ENCODE results near the gene ZMYM2. TPM values are rescaled to one million over a fixed set of nuclear protein-coding genes. Genes with fewer than 3 reads are reported as not detected.

ZMYM2 gene
- polyA plus RNA-seq, 3 donors: 90.7 to 113 (median 110) TPM

DNA sequence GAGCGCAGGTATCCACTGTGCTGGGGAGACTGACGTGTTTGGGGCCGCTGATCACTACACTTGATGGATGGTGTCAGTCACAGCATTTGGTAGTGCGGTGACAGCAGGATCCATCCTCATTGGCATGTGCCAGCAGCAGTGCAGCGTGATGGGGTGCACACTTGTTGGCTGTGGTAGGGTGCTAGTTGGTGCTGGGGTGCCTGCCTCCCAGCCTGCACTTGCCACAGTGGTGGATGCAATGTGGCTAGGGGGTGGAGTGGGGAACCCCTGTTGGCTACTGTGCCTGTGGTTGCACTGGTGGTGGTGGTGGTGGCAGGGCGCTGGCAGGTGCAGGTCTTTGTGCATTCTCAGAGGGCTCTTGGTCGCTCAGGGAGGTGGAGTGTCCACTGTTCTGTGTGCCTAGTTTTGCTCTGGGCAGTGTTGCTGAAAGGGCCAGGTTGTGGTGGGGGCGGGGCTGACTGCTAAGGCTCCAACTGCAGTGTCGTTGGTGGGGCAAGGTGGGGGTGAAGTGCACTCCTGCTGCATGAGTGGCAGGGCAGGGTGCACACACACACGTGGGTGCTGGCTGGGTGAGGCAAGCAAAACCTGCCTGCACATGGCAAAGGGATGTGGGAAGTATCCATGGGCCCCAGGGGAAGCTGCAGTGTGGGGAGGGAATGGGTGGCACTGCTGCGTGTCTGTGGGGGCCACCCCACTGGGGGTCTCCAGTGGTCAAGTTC is 84.8 kb downstream of the ZMYM2 start:
- no peak for DNase-seq

DNA sequence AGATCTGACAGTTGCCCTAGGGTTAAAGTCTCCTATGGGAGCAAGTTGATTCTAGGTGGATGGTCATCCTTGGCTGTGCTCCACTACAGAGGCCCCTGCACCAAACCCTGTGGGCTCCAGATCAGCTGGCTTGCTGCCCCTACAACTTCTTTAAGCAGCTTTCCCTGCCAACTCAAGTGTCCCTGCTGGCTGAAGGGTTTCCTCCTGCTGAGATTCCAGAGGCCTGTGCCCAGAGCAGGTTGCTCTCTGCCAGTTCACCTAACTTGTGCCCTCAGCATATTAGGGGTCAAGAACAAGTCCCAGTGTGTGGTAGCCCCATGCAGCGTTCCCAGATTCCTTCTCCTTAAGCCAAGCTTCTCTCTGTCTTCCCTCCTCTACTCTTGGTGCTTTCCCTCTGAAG is 85.6 kb downstream of the ZMYM2 start:
- DNase-seq: no peak

DNA sequence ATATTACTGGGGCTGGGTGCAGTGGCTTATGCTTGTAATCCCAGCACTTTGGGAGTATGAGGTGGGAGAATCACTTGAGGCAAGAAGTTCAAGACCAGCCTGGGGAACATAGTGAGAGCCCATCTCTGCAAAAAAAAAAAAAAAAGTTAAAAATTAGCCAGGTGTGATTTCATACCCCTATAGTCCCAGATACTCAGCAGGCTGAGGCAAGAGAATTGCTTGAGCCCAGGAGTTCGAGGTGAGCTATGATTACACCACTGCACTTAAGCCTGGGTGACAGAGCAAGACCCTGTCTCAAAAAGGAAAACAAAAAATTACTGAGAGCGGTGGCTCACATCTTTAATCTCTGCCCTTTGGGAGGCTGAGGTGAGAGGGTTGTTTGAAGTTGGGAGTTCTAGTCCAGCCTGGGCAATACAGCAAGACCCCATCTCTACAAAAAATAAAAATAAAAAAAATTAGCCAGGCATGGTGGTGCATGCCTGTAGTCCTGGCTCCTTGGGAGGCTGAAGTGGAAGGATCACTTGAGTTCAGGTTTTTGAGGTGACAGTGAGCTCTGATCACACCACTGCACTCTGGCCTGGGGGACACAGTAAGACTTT is 87.5 kb downstream of the ZMYM2 start:
- DNase-seq: no peak

DNA sequence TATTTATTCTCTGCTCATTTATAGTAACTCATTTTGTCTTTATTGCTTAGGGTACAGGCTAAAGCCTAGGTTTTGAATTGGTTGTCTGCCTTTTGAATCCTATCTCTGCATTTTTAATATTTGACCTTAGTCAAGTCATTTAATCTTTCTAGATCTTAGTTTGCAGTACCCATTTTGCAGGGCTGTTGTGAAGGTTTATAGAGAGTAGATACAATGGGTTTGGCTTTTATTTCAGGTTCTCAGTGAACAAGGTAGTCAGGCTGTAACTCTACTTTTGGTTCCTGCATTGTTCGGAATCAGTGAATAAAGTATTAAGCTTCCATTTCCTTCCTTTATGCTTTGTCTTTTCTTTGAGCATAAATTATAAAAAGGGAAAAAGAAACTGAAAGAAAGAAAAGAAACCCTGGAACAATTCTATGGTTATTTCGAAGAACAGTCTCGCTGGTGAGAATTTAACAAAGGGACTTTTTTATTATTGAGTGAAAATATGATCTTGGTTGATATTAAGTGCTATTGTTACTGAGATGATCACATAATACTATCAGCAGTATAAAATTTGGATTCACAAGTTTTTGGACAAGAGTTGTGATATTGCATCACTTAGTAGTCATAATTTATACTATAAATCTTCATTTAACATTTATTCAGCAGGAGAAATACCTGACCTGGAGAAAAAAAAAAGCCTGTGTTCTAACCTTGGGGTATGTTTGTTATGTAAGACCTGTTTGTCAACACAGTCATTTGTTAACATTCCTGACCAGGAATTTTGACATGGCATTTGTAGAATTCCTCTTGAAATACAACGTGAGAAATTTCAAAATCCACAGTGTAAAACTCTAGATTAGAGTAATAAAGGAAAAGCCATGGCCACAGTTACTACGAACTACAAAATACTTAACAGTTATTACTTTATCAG is 91.3 kb downstream of the ZMYM2 start:
- no peak for DNase-seq

DNA sequence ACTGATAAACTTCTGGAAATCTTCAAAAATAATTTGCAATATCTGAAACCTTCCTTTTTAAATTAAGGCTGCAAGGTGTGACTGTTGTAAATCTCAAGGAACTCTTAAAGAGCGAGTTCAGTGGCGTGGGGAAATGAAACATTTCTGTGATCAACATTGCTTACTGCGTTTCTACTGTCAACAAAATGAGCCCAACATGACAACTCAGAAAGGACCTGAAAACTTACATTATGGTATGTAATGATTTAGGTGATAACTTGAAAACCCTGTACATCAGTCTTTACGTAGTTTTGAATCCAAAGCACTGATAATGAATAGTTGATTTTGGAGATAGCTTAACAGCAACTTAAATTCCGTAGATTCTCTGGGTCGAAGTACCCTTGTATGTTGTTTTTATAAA is 92.8 kb downstream of the ZMYM2 start:
- no peak for DNase-seq

DNA sequence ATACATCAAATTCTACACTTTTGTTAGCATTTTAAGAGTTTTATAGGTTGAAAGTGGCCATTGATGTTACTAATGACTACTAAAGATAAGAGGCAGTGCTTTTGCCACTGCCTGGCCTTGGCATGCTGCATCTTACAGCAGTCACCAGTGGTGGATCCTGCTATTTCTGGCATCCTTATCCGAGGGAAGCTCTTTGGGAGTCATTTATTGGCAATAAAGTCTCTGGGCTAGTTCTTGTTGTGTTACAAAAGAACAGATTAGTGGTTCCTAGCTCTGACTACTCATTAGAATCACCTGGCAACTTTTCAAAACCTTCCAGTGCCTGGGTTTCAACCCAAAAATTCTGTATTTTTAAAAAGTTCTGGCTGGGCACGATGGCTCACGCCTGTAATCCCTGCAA is 94.5 kb downstream of the ZMYM2 start:
- DNase-seq: no peak

DNA sequence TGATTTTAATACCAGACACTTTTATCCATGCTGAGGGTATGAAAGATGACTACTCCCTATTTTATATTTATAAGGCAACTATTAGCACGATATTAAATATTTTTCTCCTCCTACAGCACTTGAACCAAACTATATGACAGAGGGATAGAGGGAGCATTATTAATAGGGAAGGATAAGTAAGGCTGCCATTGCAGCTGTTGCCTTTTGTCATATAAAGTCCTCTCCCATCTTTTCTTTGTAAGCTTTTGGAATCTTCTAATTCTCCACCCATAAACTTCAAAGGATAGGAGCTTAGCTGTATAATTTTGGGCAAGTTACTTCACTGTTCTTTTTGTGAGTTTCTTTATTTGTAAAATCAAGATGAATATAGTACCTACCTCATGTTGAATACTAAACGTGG is 95.4 kb downstream of the ZMYM2 start:
- DNase-seq: no peak

DNA sequence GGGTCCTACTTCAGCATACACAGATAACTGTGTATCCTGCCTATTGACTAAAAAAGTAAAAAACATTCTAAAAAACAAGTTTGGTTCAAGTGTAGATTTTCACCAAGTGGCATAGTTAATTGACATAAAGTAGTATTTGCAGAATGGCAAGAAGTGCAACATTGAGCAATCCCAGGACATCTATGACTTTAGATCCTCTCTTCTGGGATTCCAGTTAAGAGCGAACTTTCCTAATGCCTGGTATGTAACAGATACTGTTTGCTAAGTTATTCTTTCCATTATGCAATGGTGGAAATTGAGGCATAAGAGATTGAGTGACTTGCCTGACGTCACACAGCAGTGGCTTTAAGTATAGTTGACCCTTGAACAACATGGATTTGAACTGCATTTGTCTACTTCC is 96.1 kb downstream of the ZMYM2 start:
- DNase-seq: no peak

DNA sequence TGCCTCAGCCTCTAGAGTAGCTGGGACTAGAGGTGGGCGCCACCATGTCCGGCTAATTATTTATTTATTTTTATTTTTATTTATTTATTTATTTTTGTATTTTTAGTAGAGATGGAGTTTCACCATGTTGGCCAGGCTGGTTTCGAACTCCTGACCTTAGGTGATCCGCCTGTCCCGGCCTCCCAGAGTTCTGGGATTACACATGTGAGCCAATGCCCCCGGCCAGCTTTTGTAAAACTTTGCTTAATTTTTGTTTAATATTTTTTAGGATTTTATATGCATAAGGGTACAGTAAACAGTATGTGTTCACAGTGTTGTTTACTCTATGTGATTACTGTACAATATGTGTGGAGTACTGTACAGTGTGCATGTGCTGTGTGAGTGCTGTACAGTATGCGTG is 98.7 kb downstream of the ZMYM2 start:
- DNase-seq: no peak

DNA sequence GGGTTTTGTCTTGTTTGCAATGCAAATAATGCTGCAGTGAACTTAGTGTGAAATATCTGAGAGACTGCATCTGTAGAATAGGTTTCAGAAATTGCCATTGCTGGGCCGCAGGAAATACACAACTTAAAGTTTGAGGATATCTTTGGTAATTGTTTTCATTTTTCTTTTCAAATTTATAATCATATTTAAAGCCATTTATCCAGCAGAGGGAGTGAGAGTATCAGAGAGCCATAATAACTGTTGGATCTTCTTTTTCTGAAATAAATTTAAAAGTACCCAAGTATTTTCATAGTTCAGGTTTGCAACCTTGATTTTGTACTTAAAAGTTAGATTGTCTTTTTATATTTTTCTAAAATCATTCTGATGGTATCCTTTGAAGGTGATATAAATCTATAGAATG is 99.4 kb downstream of the ZMYM2 start:
- no peak for DNase-seq

DNA sequence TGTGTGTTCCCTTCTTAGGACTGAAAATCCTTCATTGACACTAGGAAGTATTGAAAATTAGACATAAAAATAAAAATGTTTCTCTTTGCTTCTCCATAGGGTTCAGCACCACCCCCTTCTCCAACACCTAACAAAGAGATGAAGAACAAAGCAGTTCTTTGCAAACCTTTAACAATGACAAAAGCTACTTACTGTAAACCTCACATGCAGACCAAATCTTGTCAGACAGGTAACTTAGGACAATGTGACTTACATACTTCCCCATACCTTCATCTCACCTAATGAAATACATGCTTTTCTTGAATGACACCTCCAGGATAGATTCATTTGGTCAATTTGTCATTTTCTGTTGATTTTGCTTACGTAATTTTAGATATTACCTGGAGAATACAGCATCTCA is 99.9 kb downstream of the ZMYM2 start:
- no peak for DNase-seq

DNA sequence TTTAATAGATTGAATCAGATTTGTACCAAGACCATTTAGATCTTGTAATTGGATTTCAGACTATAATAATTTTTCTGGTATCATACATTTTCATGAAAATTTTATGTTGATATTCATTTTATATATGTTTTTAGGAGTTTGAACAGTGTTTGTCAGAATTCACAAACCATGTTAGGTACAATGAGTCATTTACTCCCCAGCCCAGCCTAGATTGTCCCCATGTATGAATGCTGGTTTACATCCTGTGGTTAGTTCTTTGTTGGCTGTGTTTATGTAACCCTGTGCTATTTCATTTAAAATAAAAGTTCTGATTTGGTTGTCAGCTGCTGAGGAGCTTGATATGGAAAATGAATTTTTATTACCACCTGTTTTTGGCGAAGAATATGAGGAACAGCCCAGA is 105.6 kb downstream of the ZMYM2 start:
- no peak for DNase-seq

DNA sequence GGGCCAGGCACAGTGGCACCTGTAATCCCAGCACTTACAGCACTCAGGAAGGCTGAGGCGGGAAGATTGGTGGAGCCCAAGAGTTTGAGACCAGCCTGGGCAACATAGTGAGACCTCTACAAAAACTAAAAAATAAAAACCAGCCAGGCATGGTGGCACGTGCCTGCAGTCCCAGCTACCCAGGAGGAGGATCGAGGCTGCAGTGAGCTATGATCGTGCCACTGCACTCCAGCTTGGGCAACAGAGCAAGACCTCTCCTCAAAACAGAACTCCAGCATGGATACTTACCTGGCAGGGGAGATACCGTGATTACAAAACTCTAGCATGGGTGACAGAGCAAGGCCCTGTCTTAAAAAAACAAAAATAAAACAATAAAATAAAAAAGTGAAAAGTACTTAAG is 107.0 kb downstream of the ZMYM2 start:
- no peak for DNase-seq

DNA sequence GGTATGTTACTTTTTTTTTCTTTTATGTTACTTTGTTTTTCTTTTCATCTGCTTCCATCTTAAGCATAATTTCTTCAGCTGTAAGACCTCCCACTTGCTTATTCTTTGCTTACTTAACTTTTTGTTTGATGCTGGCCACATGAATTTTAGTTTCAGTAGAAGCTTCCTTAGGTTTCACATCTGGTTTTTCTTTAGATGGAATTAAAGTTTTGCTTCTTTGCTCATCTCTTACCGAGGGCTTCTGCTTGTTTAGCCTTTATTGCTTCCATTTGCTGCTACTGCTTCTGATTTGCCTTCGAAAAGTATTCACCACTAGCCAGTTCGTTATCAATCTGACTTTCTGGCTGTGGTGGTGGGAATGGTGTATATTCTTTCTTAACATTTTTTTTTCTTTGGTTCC is 111.4 kb downstream of the ZMYM2 start:
- no peak for DNase-seq

DNA sequence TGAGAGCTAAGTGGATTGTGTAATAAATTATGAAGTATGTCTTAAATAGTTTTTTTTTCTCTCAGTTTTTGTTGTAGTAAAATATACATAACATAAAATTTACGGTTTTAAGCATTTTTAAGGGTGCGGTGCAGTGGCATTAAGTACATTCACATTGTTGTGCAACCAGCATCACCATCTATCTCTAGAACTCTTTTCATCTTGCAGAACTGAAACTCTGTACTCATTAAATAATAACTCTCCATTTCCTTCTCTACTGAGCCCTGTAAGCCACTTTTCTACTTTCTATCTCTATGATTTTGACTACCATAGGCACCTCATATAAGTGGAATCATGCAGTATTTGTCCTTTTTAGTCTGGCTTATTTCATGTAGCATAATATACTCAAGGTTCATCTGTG is 115.2 kb downstream of the ZMYM2 start:
- DNase-seq: no peak

DNA sequence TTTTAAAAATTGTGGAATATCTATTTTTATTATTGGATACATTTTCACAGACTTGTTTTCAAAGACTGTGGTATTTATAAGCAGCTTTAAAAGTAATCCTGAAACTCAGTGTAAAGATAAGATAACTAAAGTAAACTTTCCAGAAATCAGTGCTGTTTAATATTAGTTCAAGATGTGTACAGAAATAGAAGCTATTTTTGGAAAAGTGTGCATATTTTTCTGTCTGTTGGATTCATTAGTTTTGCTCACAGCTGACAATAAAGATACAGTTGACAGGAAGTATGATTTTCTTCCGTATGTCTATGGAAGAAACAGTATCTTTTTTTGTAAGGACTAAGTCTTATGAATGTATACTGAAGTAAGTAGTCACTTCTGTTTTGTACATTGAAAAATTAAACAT is 116.4 kb downstream of the ZMYM2 start:
- DNase-seq: no peak

DNA sequence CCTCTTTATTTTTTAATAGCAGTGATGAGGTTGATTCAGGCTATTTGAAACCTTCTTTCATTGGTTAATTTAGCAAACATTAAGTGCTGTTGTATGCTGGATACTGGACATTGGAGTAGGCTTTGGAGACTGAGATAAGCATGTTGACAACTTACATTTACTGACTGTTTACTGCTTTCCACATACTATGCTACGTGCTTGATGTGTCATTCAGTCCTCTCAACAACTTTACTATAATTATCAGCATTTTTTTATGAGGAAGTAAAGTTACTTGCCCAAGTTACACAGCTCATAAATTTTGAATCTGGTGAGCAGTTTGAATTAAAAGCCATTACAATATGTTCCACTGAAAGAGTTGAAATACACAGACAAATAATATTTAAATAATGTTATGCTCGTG is 118.6 kb downstream of the ZMYM2 start:
- DNase-seq: no peak

DNA sequence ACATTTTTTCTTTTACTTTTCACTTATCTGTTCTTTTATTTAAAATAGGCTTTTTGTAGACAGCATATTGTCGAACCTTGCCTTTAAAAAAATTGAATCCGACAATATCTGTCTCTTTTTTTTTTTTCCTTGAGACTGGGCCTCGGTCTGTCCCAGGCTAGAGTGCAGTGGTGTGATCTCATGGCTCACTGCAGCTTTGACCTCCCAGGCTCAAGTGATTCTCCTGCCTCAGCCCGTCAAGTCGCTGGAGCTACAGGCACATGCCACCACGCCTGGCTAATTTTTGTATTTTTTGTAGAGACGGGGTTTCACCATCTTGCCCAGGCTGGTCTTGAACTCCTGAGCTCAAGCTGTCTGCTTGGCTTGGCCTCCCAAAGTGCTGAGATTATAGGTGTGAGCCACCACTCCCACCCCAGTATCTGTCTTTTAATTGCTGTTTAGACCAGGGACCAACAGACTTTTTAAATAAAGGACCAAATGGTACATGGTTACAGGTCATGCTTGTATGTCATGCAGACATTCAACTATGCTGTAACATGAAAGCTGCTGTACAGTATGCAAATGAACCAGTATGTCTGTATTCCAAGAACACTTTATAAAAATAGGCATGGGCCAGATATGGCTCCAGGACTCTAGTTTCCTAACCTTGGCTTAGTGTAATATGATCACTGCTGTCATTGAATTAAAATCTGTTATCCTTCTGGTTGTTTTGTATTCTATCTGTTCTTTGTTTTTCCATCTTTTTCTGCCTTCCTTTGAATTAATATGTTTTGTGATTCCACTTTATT is 122.0 kb downstream of the ZMYM2 start:
- no peak for DNase-seq

DNA sequence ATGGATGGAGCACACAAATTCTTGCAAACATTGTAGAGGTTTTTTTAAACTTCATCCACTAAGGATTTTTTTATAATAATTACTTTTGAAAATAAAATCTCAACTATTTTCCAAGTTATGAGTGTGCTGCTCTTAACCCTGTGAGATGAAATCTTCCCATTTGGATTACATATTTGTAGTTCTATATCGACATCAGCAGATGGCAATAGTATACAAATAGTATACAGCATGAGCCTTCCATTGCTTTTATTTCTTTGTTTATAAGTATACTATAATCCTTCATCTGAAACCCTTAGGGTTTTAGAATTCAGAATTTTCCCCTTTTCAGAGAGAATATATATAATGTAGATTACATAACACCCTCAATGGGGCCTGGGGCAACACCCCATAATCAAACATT is 131.8 kb downstream of the ZMYM2 start:
- DNase-seq: no peak

DNA sequence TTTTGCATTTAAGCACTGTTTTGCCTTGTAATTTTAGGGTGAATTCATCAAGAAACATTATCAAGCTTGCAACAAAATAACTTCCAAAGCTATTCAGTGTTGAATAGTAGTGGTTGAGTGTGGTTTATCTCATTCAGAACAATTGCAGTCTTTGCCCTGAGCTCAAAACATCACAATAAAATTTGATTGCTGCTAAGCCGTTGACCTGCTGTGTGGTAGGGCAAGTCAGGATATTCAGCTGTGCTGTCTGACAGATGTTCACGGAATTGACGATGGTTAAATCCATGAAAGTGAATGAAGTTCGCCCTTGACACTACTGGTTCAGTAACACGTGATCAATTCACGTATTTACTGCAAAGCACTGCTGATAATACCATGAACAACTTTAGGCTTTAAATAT is 135.4 kb downstream of the ZMYM2 start:
- no peak for DNase-seq

DNA sequence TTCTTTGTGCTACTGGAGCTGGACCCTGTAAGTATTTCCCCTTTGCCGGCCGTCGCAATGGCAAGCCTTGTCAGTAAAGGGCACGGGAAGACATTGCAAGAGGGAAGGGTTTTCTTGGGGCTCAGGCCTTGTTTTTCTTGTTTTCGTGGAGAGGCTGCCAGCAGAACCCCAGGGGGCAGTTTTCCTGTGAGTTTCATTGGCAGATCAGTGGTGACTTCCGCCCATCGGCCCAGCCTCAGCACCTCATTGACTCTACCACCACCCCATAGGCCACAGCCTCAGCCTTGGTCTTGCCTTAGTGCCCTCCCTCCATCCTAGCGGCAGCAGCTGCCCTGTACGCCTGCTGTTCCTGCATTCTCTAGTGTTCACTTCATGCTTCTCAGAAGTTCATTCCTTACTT is 140.8 kb downstream of the ZMYM2 start:
- no peak for DNase-seq

Measured in renal pelvis (tissue), 4 donors.